OCI-LY1 (cell line): Measurements from ENCODE around the gene ATF6.

Experiments used
- H2AFZ ChIP-seq: fragments of 200-600 bp; sonication (generic), shearing (Covaris generic); 2 replicates; pipeline ENCODE4 v1.6.0; 2014; ENCODE audit warnings: antibody characterized with exemption, mild to moderate bottlenecking, low read length
- H3F3A ChIP-seq: fragments of 200-600 bp; sonication (generic), shearing (Covaris generic); 2 replicates; pipeline ENCODE4 v1.6.0; 2014; ENCODE audit warnings: mild to moderate bottlenecking, antibody characterized with exemption, low read length, moderate library complexity; ENCODE audit not compliant: insufficient read depth
- H3K27ac ChIP-seq: fragments of 200-600 bp; sonication (generic); 2 replicates; pipeline ENCODE4 v1.5.1; 2014; ENCODE audit warnings: low read length, mixed run types, mild to moderate bottlenecking, low read depth; ENCODE audit not compliant: poor library complexity, severe bottlenecking
- H3K27me3 ChIP-seq: fragments of 200-600 bp; sonication (generic); 2 replicates; pipeline ENCODE4 v1.6.0; 2014; ENCODE audit warnings: antibody characterized with exemption, mild to moderate bottlenecking, low read length, moderate library complexity; ENCODE audit not compliant: insufficient read depth
- H3K36me3 ChIP-seq: fragments of 200-600 bp; sonication (generic); 2 replicates; pipeline ENCODE4 v1.6.1; 2014; ENCODE audit warnings: mild to moderate bottlenecking, antibody characterized with exemption, low read length, moderate library complexity, mixed read lengths; ENCODE audit not compliant: insufficient read depth
- H3K4me1 ChIP-seq: fragments of 200-600 bp; sonication (generic); 2 replicates; pipeline ENCODE4 v1.5.1; 2014; ENCODE audit warnings: mild to moderate bottlenecking, low read length, moderate library complexity; ENCODE audit not compliant: insufficient read depth, severe bottlenecking
- H3K4me2 ChIP-seq: fragments of 200-600 bp; sonication (generic), shearing (Covaris generic); 2 replicates; pipeline ENCODE4 v1.6.1; 2014; ENCODE audit warnings: low read length
- H3K4me3 ChIP-seq: fragments of 200-600 bp; sonication (generic); 2 replicates; pipeline ENCODE4 v1.5.1; 2014; ENCODE audit warnings: low read length, low read depth, mild to moderate bottlenecking, mixed read lengths; ENCODE audit not compliant: poor library complexity, severe bottlenecking
- H3K79me2 ChIP-seq: fragments of 200-600 bp; shearing (Covaris generic); 2 replicates; pipeline ENCODE4 v1.6.1; 2016; ENCODE audit warnings: mixed run types, low read length, mixed read lengths; ENCODE audit not compliant: insufficient read depth
- H3K9ac ChIP-seq: fragments of 200-600 bp; sonication (generic), shearing (Covaris generic); 2 replicates; pipeline ENCODE4 v1.6.1; 2014; ENCODE audit warnings: mild to moderate bottlenecking, low read length, mixed read lengths
- H3K9me2 ChIP-seq: fragments of 200-600 bp; sonication (generic), shearing (Covaris generic); 2 replicates; pipeline ENCODE4 v1.6.1; 2014; ENCODE audit warnings: low read depth, mild to moderate bottlenecking, low read length, mixed read lengths
- H3K9me3 ChIP-seq: fragments of 200-600 bp; shearing (Covaris generic); 2 replicates; pipeline ENCODE4 v1.6.1; 2014; ENCODE audit warnings: low read length, mixed read lengths
- H4K20me1 ChIP-seq: fragments of 200-600 bp; sonication (generic), shearing (Covaris generic); 2 replicates; pipeline ENCODE4 v1.6.0; 2016; ENCODE audit warnings: mild to moderate bottlenecking, low read length; ENCODE audit not compliant: insufficient read depth
- EZH2 ChIP-seq: fragments of 200-600 bp; sonication (generic), shearing (Covaris generic); IDR thresholded peaks from 2 replicates; pipeline ENCODE4 v1.8.0; 2017; ENCODE audit warnings: borderline replicate concordance, mixed run types, mild to moderate bottlenecking, antibody characterized with exemption, low read length, moderate library complexity, mixed read lengths
- TF ChIP-seq, protein P1 (sequence below): fragments of 200-600 bp; sonication (generic), shearing (Covaris generic); IDR thresholded peaks from 2 replicates; pipeline ENCODE4 v1.5.1; 2017; ENCODE audit warnings: mild to moderate bottlenecking, antibody characterized with exemption, low read length, moderate library complexity, mixed read lengths

ATF6 gene

GRCh38 chr1:161728376-161729226, 37.5 kb upstream of the ATF6 start:
- peaks cover 43% of the 10 kb centered on the region for H3K4me1 ChIP-seq
- H3K9me3 ChIP-seq = no peaks in the 10 kb centered on the region
- H2AFZ ChIP-seq = no peak overlapping the region
- no peaks in the 10 kb centered on the region for H3K79me2 ChIP-seq
- no peaks in the 10 kb centered on the region for H3K27me3 ChIP-seq
- H3K9me2 ChIP-seq = no peaks in the 10 kb centered on the region
- H4K20me1 ChIP-seq = no peaks in the 10 kb centered on the region
- no peak overlapping the region for H3K4me2 ChIP-seq
- H3K27ac ChIP-seq = peak overlapping the region; percentile 79
- peaks cover 12% of the 10 kb centered on the region; the same call in 1 of the 2 replicates for H3K36me3 ChIP-seq
- H3F3A ChIP-seq = no peaks in the 10 kb centered on the region
- no peak for TF ChIP-seq EZH2
- TF ChIP-seq, protein P1, sequence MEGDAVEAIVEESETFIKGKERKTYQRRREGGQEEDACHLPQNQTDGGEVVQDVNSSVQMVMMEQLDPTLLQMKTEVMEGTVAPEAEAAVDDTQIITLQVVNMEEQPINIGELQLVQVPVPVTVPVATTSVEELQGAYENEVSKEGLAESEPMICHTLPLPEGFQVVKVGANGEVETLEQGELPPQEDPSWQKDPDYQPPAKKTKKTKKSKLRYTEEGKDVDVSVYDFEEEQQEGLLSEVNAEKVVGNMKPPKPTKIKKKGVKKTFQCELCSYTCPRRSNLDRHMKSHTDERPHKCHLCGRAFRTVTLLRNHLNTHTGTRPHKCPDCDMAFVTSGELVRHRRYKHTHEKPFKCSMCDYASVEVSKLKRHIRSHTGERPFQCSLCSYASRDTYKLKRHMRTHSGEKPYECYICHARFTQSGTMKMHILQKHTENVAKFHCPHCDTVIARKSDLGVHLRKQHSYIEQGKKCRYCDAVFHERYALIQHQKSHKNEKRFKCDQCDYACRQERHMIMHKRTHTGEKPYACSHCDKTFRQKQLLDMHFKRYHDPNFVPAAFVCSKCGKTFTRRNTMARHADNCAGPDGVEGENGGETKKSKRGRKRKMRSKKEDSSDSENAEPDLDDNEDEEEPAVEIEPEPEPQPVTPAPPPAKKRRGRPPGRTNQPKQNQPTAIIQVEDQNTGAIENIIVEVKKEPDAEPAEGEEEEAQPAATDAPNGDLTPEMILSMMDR = no peak
- H3K4me3 ChIP-seq = no peak overlapping the region
- no peak overlapping the region for H3K9ac ChIP-seq

DNA sequence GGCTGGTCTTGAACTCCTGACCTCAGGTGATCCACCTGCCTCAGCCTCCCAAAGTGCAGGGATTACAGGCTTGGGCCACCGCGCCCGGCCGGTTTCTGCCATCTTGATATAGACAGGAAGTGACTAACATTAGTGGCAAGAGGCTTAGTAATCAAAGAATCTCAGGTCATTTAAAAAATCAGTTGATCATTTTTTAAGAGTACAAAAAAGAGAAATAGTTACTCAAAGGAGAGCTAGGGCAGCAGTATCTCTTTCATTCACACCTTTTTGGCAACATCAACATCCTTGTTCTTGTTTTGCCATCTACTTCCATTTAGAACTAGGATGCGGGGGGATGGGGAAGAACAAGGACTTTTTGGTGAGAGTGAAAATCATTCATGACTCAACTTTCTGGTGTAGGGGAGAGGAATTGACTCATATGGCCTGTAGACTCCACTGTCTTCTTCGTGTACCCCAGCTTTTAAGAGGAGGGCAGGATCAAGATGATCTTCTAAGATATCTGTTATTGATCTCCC, 36.0 kb upstream of the ATF6 start:
- TF ChIP-seq, protein P1 = no peak
- no peak for TF ChIP-seq EZH2
- Histone ChIP-seq H3K27ac (no peak overlapping the region), H3K9ac (no peak overlapping the region), H4K20me1 (no peaks in the 10 kb centered on the region), H3K79me2 (no peaks in the 10 kb centered on the region), H2AFZ (no peak overlapping the region), H3K9me3 (no peaks in the 10 kb centered on the region), H3K4me2 (no peak overlapping the region), H3K9me2 (no peaks in the 10 kb centered on the region), H3K4me1 (peaks cover 28% of the 10 kb centered on the region), H3K27me3 (no peaks in the 10 kb centered on the region), H3K36me3 (peaks cover under 1% of the 10 kb centered on the region; the same call in 1 of the 2 replicates), H3K4me3 (no peak overlapping the region), H3F3A (no peaks in the 10 kb centered on the region)

DNA sequence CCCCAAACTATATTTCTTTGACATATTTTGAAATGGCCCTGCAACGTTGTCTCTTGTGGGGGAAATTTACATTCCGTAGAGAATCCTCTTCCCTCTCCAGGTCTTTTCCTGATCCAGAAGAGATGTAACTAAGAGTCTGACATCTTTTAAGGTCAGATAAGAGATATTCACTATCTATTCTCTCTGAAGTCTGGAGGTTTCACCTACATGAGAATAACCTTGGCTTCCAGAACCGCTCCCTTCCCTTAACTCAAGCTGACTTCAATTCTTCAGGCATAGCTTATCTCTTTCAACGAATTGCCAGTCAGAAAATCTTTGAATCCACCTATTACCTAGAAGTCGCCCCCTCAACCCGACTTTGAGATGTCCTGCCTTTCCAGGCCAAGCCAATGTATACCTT, 34.9 kb upstream of the ATF6 start:
- no peaks in the 10 kb centered on the region for H3K79me2 ChIP-seq
- TF ChIP-seq EZH2 = no peak
- TF ChIP-seq, protein P1 = no peak
- no peak overlapping the region for H3K9ac ChIP-seq
- no peak overlapping the region for H2AFZ ChIP-seq
- H3K4me1 ChIP-seq = peaks cover 17% of the 10 kb centered on the region
- no peaks in the 10 kb centered on the region for H3K36me3 ChIP-seq
- no peaks in the 10 kb centered on the region for H3F3A ChIP-seq
- no peaks in the 10 kb centered on the region for H3K9me3 ChIP-seq
- H3K27ac ChIP-seq = no peak overlapping the region
- no peaks in the 10 kb centered on the region for H3K9me2 ChIP-seq
- no peaks in the 10 kb centered on the region for H4K20me1 ChIP-seq
- H3K4me3 ChIP-seq = no peak overlapping the region
- H3K27me3 ChIP-seq = no peaks in the 10 kb centered on the region
- no peak overlapping the region for H3K4me2 ChIP-seq
